Memory B cell (primary cell): ENCODE measurements around the gene HCFC1.

Experiments used
- ATAC-seq: fragments of 150-1000 bp; cut with Tn5 transposase; 2 replicates; pipeline ENCODE4 v1.10.0; 2021; ENCODE audit warnings: low read depth, mild to moderate bottlenecking, moderate library complexity
- DNase-seq, 2 donors: peaks; one replicate each; pipeline ENCODE4 v3.0.0; 2022; ENCODE audit warnings: low spot score in 2 of 2
- H3K27ac Mint-ChIP-seq: one replicate; pipeline ENCODE4 v1.8.0; 2022; ENCODE audit warnings: mild to moderate bottlenecking, moderate library complexity, mixed read lengths
- H3K27me3 Mint-ChIP-seq: one replicate; pipeline ENCODE4 v1.8.0; 2022; ENCODE audit warnings: mixed read lengths
- H3K36me3 Mint-ChIP-seq: one replicate; pipeline ENCODE4 v1.8.0; 2022; ENCODE audit warnings: mild to moderate bottlenecking, mixed read lengths
- H3K4me1 Mint-ChIP-seq: one replicate; pipeline ENCODE4 v1.8.0; 2022; ENCODE audit warnings: mixed read lengths
- H3K4me3 Mint-ChIP-seq: one replicate; pipeline ENCODE4 v1.8.0; 2022; ENCODE audit warnings: mild to moderate bottlenecking, moderate library complexity, mixed read lengths
- H3K9me3 Mint-ChIP-seq: one replicate; pipeline ENCODE4 v1.8.0; 2022; ENCODE audit warnings: mixed read lengths

The HCFC1 gene

GRCh38 chrX:153927922-153928760 is 43.5 kb downstream of the HCFC1 start:
- Mint-ChIP-seq H3K36me3 (peaks cover 10% of the 10 kb centered on the region), H3K27me3 (no peaks in the 10 kb centered on the region), H3K27ac (peak overlapping the region; percentile 96), H3K9me3 (no peaks in the 10 kb centered on the region), H3K4me1 (peaks cover 20% of the 10 kb centered on the region), H3K4me3 (peak overlapping the region; percentile 93)
- DNase-seq: peak; percentile 80 to 89
- ATAC-seq: peak; percentile 62

DNA sequence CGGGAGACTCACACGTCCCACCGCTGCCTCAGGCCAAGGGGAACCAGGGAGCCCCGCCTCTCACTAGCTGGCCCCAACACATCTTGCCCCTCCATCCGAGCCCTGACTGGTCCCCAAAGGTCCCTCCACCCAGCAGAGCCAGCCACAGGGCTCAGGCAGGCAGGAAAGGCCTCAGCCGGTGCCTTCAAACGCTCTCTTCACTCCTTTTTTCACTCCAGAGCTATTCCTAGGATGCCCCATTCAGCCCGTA is 44.0 kb downstream of the HCFC1 start:
- Mint-ChIP-seq H3K36me3 (peaks cover 10% of the 10 kb centered on the region), H3K27me3 (no peaks in the 10 kb centered on the region), H3K9me3 (no peaks in the 10 kb centered on the region), H3K4me1 (peaks cover 22% of the 10 kb centered on the region), H3K4me3 (peak overlapping the region; percentile 93), H3K27ac (peak overlapping the region; percentile 96)
- DNase-seq (no peak), ATAC-seq (no peak)

GRCh38 chrX:153926858-153927671 is 44.6 kb downstream of the HCFC1 start:
- peaks cover 23% of the 10 kb centered on the region for H3K4me1 Mint-ChIP-seq
- peak overlapping the region; percentile 96 for H3K27ac Mint-ChIP-seq
- DNase-seq (peak; percentile 77 to 82), ATAC-seq (peak; percentile 57)
- peaks cover 9% of the 10 kb centered on the region for H3K36me3 Mint-ChIP-seq
- H3K4me3 Mint-ChIP-seq: peak overlapping the region; percentile 93
- no peaks in the 10 kb centered on the region for H3K9me3 Mint-ChIP-seq
- H3K27me3 Mint-ChIP-seq: no peaks in the 10 kb centered on the region

- Mint-ChIP-seq H3K9me3 (no peaks in the 10 kb centered on the region), H3K4me1 (peaks cover 23% of the 10 kb centered on the region), H3K4me3 (peak overlapping the region; percentile 93), H3K27ac (peak overlapping the region; percentile 96), H3K36me3 (peaks cover 5% of the 10 kb centered on the region), H3K27me3 (no peaks in the 10 kb centered on the region)
- no peak for ATAC-seq
- no peak for DNase-seq
Observed at GRCh38 chrX:153926552-153926857, 45.1 kb downstream of the HCFC1 start.

- H3K9me3 Mint-ChIP-seq: no peaks in the 10 kb centered on the region
- H3K27me3 Mint-ChIP-seq: no peaks in the 10 kb centered on the region
- H3K4me3 Mint-ChIP-seq: peak within 1 kb of the TSS; percentile 98
- H3K4me1 Mint-ChIP-seq: peaks cover 20% of the 10 kb centered on the region
- H3K36me3 Mint-ChIP-seq: peaks cover 3% of the 10 kb centered on the region
- H3K27ac Mint-ChIP-seq: peak within 1 kb of the TSS; percentile 96
- DNase-seq (peak in 1 of 2 donors; percentile 24), ATAC-seq (peak; percentile 2)
Observed at GRCh38 chrX:153925739-153926551, 45.7 kb downstream of the HCFC1 start, which contains the start of gene ARHGAP4. TSS of gene ARHGAP4 (minus strand) at chrX:153926264. CDS start at chrX:153926202, 62 bp downstream.

DNA sequence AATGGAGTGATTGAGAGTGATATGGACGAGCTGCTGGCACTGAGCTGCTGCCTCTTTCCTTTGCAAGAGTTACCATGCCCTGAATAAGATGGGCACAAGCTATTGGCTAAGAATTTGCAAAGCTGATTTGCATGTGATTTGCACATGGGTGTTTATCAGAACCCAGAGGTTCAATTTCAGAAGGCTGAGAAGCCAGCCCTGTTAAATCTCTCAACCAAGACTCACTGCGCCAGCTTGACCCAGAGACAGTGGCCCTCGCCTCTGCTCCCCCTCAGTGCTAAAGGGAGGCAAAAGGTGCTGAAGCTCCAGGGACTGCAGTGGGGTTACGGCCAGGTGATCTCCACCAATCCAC is 46.3 kb downstream of the HCFC1 start:
- ATAC-seq: peak; percentile 7
- Mint-ChIP-seq H3K27ac (peak overlapping the region; percentile 96), H3K4me3 (peak overlapping the region; percentile 98), H3K9me3 (no peaks in the 10 kb centered on the region), H3K36me3 (peaks cover 3% of the 10 kb centered on the region), H3K27me3 (no peaks in the 10 kb centered on the region), H3K4me1 (peaks cover 20% of the 10 kb centered on the region)
- peak; percentile 29 to 33 for DNase-seq

DNA sequence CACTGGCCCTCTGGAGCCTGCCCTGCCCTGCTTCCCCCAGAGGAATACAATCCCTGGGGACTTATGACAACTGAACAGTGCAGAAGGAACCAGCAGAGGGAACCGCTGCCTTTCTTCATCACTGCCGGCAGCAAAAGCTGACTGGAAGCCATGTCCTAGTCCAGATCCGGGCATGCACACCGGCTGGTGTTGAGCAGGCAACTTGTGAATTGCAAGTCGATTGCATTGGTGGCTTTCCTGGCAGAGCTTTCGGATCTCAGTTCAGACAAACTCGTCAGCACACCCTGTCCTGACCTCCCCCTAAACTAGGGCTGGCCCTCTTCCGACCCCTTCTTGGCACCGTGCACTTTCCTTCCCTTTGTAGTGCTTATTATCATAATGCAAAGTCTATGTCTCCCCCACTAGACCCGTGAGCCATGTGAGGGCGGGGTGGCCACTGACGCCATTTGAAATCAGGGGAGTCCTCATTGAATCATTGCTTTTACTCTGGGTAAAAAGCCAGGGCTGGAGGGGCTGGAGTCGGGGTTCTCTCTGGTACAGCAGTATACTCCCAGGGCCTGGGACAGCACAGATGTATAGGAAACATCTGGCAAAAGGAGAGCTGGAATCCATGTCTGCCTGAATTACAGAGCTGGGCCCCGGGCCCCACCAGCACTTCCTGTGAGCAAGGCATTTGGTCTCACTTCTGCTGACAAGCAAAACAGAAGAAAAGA is 47.3 kb downstream of the HCFC1 start:
- no peaks in the 10 kb centered on the region for H3K27me3 Mint-ChIP-seq

GRCh38 chrX:153922932-153923857 is 48.4 kb downstream of the HCFC1 start:
- H3K27me3 Mint-ChIP-seq: no peaks in the 10 kb centered on the region
- no peak overlapping the region for H3K27ac Mint-ChIP-seq
- ATAC-seq (no peak), DNase-seq (no peak)
- peaks cover 10% of the 10 kb centered on the region for H3K36me3 Mint-ChIP-seq
- peak overlapping the region; percentile 98 for H3K4me3 Mint-ChIP-seq
- no peaks in the 10 kb centered on the region for H3K9me3 Mint-ChIP-seq
- H3K4me1 Mint-ChIP-seq: peaks cover 17% of the 10 kb centered on the region

More for the DNA sequence above, 47.3 kb downstream of the HCFC1 start:
- Mint-ChIP-seq H3K9me3 (no peaks in the 10 kb centered on the region), H3K4me1 (peaks cover 22% of the 10 kb centered on the region), H3K27ac (peak overlapping the region; percentile 96), H3K36me3 (peaks cover 9% of the 10 kb centered on the region), H3K4me3 (peak overlapping the region; percentile 98)
- DNase-seq (peak; percentile 37 to 46), ATAC-seq (no peak)

GRCh38 chrX:153921511-153922446 is 49.8 kb downstream of the HCFC1 start:
- no peak for DNase-seq
- no peak for ATAC-seq
- Mint-ChIP-seq H3K27ac (no peak overlapping the region), H3K4me1 (peaks cover 17% of the 10 kb centered on the region), H3K4me3 (no peak overlapping the region), H3K9me3 (no peaks in the 10 kb centered on the region), H3K36me3 (peaks cover 13% of the 10 kb centered on the region), H3K27me3 (no peaks in the 10 kb centered on the region)

- no peak for DNase-seq
- Mint-ChIP-seq H3K27ac (no peak overlapping the region), H3K9me3 (no peaks in the 10 kb centered on the region), H3K4me1 (peaks cover 19% of the 10 kb centered on the region), H3K36me3 (peaks cover 16% of the 10 kb centered on the region), H3K4me3 (no peak overlapping the region), H3K27me3 (no peaks in the 10 kb centered on the region)
- ATAC-seq: no peak
Observed at GRCh38 chrX:153921070-153921469, 50.5 kb downstream of the HCFC1 start.

- H3K4me1 Mint-ChIP-seq: peaks cover 18% of the 10 kb centered on the region
- H3K4me3 Mint-ChIP-seq: no peak overlapping the region
- no peaks in the 10 kb centered on the region for H3K9me3 Mint-ChIP-seq
- DNase-seq (no peak), ATAC-seq (no peak)
- no peaks in the 10 kb centered on the region for H3K27me3 Mint-ChIP-seq
- H3K36me3 Mint-ChIP-seq: peaks cover 16% of the 10 kb centered on the region
- no peak overlapping the region for H3K27ac Mint-ChIP-seq
Observed at GRCh38 chrX:153920546-153920945, 51.1 kb downstream of the HCFC1 start.

GRCh38 chrX:153919281-153919680 is 52.3 kb downstream of the HCFC1 start:
- H3K36me3 Mint-ChIP-seq: peaks cover 16% of the 10 kb centered on the region
- no peaks in the 10 kb centered on the region for H3K9me3 Mint-ChIP-seq
- no peak overlapping the region for H3K4me3 Mint-ChIP-seq
- no peak overlapping the region for H3K27ac Mint-ChIP-seq
- H3K27me3 Mint-ChIP-seq: no peaks in the 10 kb centered on the region
- DNase-seq (no peak), ATAC-seq (no peak)
- peaks cover 15% of the 10 kb centered on the region for H3K4me1 Mint-ChIP-seq
